Amniotic stem cell (primary cell): ENCODE results near the gene CDH26.
"Not testable (repeated sequence)": the region's sequence is repeated elsewhere in the genome, so short reads cannot be mapped to it uniquely, and the experiment has no call there.

Experiments
- DNase-seq: peaks from one replicate; lab custom pipeline; 2025; lab: John Stamatoyannopoulos, UW

CDH26 gene

DNA sequence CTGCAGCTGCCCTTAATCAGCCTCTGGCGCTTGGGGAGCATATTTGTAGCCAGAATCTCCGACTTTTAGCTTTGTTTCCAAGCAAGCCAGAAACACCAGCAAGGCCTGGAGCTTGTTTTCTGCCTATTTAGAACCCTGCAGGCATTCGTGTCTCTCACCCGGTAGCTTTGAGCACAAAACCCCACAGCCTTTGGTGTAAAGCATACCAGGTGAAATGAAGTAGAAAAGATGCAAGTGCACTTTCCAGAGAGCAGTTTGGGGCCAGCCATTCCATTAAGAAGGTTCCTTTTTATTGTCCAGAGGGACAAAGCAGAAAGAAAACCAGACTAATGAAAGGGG lies 17.3 kb upstream of the CDH26 start:
- no peak for DNase-seq

DNA sequence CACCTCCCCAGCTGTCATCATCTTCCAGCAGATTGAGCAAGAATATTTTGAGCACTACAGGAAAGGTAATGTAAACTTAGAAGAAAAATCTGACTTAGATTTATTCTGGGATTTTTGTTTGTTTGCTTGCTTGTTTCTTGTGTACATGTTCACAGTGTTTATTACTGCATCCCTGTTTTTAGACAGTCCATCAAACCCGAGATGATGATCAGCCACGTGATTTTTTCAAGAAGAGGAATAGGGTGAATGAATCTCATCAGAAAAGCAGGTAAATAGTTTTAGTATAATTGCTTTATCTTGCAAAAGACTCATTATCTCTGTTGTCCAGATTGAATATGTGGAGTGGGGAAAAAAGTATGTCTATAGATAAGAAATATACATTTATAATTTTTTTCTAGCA lies 16.0 kb upstream of the CDH26 start:
- no peak for DNase-seq

DNA sequence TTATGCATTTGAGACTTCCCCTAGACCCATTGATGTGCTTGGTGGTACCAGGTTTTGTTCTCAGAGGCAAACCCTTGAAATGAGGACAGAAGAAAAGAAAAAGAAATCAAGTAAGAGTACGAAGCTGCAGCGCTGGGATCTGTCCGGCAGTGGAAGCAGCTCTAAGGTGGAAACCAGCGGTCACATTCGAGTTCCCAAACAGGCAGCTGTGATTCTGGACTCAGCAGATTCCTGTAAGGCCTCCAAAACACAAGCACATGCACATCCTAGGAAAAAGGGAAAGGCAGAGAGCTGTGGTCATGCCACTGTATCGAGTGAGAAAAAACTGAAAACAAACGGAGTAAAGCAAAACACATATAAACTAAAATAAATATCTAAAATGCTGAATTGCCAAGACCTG lies 13.5 kb upstream of the CDH26 start:
- no peak for DNase-seq

DNA sequence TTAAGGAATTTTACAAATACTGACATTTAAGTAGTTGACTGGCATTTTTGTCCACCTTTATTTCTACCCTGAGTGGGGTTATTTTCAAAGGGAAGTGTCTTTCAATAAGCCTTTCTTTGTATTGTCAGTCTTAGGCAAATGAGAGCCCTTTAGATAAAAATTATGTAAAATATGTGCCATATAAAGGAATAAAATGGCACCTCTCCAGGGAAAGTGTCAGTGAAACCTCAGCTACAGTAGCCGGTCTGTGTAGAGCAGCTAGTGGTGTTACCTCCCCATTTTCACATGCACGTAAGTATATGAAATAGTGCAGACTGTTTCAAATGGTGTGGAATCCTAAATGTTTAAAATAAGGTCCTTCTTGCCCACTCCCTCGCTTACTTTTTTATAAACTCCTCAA lies 13.0 kb upstream of the CDH26 start:
- no peak for DNase-seq

DNA sequence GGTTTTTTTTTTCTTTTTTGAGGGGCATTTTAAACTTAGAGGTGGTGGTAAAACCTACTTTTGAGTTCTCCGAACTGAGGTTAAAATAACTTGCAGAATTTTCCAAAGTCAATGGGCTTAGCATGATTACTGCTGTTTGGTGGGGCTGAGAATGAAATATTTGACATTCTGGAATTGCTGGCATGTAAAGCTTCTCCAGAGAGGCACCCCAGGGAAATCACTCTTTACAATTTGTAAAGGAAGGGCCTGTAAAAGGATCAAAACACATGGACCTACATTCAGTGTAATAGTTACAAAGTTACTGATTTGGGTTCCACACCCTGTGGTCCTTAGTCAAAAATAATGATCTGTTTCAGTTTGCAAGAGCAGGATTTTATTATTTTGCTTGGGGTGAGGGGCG lies 12.5 kb upstream of the CDH26 start:
- DNase-seq, result no peak

DNA sequence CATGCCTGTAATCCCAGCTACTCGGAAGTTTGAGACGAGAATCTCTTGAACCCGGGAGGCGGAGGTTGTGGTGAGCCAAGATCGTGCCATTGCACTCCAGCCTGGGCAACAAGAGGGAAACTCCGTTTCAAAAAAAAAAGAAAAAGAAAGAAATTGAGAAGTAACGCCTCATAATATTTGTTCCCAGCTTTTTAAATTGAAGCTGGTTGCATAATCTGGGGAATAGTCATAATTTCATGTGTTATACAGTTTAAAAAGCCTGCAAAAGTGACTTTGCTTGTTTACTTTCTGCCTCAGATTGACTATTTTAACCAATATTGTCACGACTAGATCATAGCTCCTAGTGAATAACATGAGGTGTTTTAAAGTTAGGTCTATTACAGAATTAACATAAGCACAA lies 10.8 kb upstream of the CDH26 start:
- DNase-seq, result no peak

DNA sequence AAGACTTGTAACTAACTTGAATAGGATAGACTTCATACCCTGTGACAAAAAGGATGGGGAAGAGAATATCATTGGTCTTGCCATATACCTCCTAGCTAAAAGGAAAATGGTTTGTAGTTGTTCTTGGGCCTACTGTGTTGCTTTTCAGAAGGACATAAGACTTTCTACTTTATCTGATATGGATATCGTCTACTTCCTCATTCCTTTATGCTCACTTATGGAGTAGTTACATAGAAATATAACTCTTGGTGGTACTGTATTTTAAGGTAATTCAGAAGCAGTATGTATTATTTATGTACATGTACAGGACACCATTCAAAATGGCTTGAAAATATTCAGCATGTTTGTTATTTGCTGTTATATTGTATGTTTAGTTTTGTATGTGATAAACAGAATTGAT lies 10.0 kb upstream of the CDH26 start:
- no peak for DNase-seq

DNA sequence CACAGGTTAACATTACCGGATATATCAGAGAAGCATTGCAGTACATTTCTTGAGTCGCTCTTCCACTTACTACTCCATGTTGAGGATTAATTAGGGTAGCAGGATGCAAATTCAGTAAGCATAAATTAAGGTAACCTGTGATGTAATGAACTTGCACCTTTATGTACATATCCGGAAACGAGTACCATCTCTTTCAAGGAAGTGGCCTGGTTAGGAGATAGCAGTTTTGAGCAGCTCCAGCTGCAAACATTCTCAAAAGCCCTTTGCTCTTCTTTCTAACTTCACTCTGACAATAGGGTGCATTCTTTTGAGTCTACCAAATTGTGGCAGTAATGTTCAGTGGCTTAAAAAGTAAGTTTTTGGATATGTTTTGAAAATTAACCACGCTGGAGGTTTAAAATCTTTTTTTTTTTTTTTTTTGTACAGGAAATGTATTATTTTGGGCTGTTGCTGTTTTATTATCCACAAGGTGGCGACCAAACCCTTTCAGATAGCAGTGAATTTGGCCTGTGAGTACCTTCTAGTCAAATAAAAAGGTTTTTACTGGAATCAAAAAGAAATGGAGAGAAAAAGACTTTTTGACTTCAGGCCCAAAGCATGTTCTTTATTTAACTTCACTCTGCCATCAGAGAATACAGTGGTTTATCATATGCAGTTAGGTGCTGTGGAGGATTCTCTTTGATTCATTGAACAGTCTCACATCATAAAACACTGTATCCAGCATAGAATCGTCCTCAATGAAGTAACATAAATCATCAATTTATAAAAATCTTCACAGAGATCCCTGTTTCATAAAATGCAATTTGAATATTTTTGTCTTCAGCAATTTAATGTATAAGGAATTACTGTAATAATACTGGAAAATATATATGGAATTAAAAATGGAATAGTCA lies 9.1 kb upstream of the CDH26 start:
- peak; percentile 30 for DNase-seq

DNA sequence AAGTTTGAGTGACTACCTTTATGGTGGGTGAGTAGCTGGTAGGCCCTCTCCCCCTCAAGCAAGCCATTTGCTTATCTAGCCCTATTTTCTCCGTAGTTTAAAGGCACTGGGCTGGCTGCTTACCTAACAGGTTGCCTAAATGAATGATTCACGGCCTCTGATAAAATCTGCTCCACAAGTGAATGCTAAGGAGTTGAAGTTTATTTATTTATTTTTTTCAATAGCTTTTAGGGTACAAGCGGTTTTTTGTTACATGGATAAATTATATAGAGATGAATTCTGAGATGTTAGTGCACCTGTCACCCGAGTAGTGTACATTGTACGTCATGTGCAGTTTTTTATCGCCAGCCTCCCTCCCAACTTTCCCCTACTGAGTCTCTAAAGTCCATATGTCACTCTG lies 8.3 kb upstream of the CDH26 start:
- DNase-seq, result no peak

DNA sequence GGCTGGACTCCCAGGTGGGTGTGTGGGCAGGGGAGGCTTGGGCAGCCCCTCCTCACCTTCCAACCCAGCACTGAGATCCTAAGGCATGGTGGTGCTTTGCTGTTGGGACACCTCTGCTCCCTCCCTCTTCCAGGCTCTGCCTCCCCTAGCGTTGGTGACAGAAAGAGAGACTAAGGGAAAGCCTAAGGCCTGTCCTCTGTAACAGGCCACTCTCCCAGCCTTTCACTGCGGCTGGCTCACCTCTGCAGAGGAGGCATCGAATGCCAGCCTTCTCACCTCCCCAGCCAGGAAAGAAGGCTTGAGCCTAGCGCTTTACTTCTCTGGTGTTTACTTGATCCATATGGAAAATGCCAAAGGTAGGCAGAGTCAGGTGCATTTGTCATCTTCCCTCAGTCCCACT lies 3.5 kb upstream of the CDH26 start:
- no peak for DNase-seq

DNA sequence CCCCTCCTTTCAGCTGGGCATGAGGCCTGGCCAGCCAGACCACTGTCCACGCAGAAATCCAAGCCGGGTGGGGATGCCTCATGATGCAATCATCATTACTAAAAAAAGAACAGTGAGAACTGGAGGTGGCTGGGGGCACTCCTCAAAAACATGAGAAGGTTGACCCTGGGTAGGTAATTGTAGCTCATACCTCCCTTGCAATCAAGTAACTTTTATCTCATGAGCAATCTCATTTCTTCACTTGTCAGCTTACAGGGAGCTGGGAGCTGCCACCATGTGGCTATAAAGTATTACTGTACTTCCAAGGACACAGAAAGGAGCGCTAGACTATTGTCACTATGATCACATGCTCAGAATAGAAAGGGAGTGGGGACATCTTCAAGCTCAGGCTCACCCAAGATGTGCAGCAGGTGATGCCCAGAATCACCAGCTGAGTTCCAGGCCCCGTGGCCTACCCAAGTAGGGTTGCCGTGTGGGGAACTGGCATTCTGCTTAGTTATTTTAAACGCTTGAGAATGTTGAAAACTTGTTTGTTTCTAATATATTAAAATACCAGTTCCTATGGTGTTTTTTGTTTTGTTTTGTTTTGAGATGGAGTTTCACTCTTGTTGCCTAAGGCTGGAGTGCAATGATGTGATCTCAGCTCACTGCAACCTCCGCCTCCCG lies 3.0 kb upstream of the CDH26 start:
- DNase-seq, result no peak

DNA sequence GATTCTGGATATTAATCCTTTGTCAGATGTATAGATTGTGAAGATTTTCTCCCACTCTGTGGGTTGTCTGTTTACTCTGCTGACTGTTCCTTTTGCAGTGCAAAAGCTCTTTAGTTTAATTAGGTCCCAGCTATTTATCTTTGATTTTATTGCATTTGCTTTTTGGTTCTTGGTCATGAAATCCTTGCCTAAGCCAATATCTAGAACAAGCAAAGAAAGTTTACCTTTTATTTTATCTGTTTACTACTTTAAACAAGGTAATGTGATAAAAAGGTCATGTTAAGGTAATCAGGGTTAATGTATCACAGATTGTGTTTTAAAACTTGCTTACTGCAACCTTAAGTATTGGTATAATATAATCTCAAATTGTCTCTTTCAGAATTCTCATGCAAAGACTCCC lies 655 bp upstream of the CDH26 start:
- not testable (repeated sequence) for DNase-seq

DNA sequence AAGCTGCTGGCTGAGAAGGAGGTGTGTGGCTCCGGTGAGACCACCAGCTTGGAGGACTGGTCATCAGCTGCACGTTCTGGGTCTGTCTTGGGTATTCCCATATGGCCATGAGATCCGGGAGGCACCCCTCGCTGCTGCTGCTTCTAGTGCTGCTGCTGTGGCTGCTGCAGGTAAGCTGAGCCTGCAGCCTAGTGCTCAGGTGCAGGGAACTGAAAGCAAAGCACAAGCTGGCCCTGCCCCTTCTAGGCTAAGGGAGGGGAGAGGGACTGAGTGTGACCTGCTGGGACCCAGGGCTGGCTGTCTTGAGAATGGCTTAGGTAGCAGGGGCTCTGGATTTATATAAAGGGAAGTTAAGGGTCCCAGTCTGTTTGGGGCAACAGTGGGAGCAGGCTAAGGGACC lies 403 bp downstream of the CDH26 start:
- no peak for DNase-seq

DNA sequence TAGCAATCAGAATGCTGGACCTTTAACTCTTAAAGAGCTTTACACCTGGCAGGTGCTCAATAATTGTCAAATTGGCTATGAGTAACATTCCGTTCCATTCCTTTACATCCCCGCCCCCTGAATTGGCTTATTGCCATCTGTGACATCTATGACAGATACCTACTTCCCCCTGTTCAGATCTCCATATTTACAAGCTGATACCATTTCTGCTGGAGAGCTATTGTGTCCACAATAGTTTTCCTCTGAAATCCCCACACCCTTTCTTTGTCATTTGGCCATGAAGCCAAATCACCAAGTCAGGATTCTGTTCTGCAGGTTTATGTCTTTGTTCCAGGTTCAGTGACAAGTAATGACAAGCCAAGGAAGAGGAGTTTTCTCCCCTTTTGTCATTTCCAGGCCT lies 3.2 kb downstream of the CDH26 start:
- DNase-seq, result no peak

DNA sequence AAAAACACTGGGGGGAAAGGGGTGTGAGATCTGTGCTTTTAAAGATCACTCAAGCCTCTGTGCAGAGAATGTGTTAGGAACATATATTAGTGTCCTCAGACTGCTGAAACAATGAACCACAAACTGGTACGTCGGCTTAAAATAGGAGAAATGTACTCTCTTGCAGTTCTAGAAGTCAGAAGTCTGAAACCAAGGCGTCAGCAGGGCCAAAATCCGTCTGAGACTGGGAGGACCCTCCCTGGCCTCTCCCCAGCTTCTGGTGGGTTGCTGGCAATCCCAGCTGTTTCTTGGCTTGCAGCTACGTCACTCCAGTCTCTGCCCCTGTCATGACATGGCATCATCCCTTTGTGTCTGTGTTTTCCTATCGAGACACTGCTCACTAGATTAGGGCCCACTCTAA lies 3.9 kb downstream of the CDH26 start:
- no peak for DNase-seq

DNA sequence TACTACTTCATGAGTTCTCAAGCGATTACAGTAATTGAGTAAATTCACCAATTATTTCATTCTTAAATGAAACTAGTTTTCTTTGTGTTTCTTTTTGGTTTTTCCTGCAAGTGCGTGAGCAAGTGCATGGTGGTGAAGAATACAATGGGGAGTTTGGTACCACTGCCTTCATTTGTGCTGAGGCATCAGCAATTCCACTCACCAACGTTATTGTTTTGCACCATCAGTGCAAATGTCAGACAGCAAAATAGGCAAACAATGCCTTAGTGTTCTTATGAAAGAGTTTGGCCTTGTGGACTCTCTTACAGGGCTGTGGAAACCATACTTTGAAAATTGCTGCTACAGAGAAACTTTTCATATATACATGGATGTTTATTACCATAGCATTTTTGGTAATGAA lies 8.2 kb downstream of the CDH26 start:
- no peak for DNase-seq

DNA sequence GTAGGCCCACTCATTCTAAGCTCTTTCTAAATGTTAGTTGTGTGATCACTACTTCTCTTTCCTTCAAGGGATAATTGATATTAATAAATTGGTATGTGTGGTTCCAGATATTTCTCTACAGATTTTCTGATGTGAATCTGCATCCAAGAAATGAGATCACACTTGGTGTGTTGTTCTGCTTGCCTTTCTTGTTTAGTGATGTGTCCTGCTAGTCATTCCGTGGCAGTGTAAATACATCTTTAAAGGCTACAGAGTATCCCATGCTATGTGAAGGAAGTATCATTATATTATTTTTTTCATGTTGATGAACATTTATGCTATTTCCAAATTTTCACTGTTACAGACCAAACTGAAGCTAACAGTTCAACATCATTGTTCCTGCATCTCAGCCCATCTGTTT lies 13.2 kb downstream of the CDH26 start:
- DNase-seq, result no peak

DNA sequence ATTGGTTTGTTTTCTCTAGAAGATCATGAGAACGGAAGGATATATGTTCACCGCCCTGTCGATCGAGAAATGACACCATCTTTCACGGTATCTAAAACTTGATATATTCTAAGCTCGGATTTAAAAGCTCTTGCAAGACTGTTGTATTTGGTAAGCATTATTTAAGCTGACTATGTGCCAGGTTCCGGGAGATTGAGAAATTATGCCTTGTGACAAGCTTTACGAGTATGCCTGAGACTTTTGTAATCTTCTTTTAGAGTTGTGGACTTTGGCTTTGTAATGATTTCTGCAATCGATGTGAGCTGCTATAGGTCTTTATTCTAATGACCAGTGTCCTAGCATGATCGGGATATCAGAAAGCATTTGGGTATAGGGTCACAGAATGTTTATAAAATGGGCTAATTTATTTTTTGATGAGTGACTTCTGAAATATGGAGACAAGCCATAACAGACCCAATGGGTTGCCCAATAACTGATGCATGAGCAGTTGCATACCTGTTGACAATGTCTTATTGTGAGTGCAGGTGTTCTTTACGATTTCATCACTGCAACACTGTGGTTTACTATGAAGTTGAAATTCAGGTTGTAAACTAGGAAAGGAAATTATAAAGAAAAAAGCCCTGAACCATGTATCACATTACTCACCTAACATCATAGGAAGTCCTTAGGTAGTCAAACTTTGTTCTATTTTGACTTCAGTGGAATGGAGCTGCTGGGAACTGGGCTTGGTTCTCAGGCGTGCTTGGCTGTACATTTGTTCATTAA lies 14.0 kb downstream of the CDH26 start:
- DNase-seq, result no peak

DNA sequence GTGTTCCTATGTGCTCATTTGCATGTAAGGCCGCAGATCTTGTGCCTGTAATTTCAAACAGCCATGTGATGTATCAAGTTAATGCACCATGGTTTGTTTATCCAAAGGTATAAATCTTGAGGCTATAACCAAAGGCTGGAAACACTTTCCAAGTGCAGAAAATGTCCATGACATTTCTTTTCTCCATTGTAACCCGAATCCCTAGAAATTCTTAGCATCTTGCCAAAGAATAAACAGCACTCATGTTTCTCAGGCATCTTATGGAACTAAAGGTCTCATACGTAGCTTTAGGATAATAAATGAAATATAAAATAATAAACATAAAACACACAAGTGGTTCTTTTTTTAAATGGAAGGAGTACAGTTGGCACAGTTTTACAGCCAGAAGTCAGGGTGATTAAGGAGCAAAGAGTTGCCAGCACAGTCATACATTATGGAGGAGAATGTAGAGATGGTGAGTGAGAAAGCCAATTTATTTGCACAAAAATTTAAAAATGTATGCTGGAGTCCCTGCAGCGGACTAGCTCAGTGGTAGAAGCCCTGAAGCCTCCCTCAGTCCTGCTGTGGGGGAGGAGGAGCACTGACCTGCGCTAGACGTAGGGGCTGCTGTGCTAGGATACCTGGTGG lies 18.0 kb downstream of the CDH26 start:
- DNase-seq, result no peak

DNA sequence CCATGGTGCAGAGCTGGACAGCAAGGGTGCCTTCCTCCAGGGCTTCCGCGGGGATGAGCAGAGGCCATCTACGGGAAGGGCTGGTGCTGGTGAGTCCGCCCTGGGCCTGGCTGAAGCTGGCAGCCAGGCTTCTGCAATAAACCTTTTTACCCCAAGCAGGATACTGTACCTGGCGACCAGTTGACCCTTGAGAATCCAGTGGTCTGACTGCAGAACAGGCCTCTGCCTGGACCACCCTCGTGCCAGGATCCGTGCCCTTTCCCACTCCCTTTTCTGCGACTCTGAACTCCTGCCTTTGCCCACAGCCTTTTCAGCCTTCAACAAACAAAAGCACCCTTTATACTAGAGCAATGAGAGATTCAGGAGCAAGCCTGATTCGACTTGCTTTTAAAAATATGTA lies 18.9 kb downstream of the CDH26 start:
- no peak for DNase-seq

DNA sequence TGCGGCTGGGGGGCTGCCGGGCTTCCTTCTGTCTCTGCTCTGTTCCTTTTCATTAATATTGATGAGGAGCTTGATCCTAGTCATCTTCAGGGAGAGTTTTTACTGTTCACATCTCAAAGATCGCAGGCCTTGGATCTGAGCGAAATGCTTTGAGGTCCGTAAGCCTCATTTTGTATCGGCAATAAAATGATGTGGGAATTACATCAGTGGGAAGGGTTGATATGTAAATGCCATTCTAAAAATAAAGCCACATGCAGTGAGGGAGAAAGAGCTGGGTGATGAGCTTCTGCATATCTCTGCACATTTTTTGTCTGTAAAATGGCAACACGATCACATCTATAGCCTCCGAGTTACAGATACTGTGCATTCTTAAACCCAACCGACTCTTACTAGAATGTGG lies 24.9 kb downstream of the CDH26 start:
- DNase-seq, result no peak

DNA sequence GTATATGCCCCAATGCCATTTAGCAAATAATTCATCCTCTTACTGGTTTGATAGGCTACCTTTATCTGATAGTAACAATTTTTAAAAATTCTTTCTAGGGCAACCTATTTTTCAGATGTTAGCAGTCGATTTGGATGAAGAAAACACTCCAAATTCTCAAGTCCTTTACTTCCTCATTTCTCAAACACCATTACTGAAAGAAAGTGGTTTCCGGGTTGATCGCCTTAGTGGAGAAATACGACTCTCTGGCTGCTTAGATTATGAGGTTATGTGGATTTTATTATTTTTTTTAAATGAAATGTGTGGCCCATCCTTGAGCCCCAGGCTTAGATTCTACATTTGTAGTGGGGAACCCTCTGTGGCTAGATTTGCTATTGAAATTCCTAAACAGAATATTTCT lies 26.3 kb downstream of the CDH26 start:
- DNase-seq, result no peak

DNA sequence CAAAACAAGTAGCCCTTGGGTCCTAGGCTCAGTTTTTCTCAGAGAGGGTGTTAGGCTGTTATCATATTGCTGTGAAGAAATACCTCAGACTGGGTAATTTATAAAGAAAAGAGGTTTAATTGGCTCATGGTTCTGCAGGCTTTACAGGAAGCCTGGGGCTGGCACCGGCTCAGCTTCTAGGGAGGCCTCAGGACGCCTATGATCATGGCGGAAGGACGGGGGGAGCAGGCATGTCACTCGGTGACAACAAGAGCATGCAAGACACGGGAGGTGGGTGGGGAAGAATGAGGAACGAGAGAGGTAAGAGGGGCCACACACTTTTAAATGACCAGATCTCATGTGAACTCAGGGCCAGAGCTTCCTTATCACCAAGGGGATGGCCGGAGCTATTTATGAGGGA lies 26.9 kb downstream of the CDH26 start:
- no peak for DNase-seq
